Ovary (tissue), 9 donors: ENCODE measurements around the gene TAX1BP3. TPM values are rescaled to one million over a fixed set of nuclear protein-coding genes. Genes with fewer than 3 reads are reported as not detected.
A peak's percentile ranks its signal among the peaks of the same experiment; 100 is the strongest.

Experiments
- DNase-seq, 5 donors: peaks; one replicate each; pipeline ENCODE4 v3.0.0-alpha.2; 2019 to 2020
- H3K27ac ChIP-seq, 2 donors: fragments of 200-600 bp; one replicate each; pipeline versions ENCODE4 v1.5.1 to v1.8.0; 2019 to 2022
- H3K27me3 ChIP-seq: fragments of 200-600 bp; one replicate; pipeline ENCODE4 v1.8.0; 2022
- H3K36me3 ChIP-seq: fragments of 200-600 bp; sonication (generic); one replicate; pipeline ENCODE4 v1.5.1; 2019
- H3K4me1 ChIP-seq: one replicate; pipeline ENCODE4 v1.8.1; 2013; ENCODE audit warnings: mild to moderate bottlenecking, moderate library complexity; ENCODE audit not compliant: insufficient read depth
- H3K4me3 ChIP-seq: fragments of 200-600 bp; sonication (generic); one replicate; pipeline ENCODE4 v1.5.1; 2017
- H3K9me3 ChIP-seq, 2 donors: fragments of 200-600 bp in 1 of 2; sonication (generic) in 1 of 2; one replicate each; pipeline versions ENCODE4 v1.5.1 to v1.8.1; 2013 to 2019; ENCODE audit warnings: mild to moderate bottlenecking in 1 of 2, moderate library complexity in 1 of 2
- EP300 ChIP-seq: sonication (generic); formaldehyde crosslinking; IDR thresholded peaks from one replicate; pipeline ENCODE4 v1.6.1; 2017; ENCODE audit warnings: antibody characterized with exemption
- POLR2A ChIP-seq: fragments of 450-650 bp; IDR thresholded peaks from one replicate; pipeline ENCODE4 v1.6.1; 2017; ENCODE audit warnings: antibody characterized with exemption, mild to moderate bottlenecking, moderate library complexity
- WGBS, 3 donors: extraction: QIAGEN DNeasy Blood & Tissue Kit in 1 of 3; methylation state at CpG; one replicate each; pipeline versions ENCODE4 v1.1.5 to v1.1.7; 2013 to 2017; 5-methylcytosine and 5-hydroxymethylcytosine counted together
- intact Hi-C, 4 donors: fragments of 100-400 bp; cut with DNase I; formaldehyde crosslinking; loops; one replicate each; pipeline versions ENCODE4 v1.11.0 to v1.15.1; 2022 to 2023
- polyA plus RNA-seq, 2 donors: library from polyadenylated mRNA; stranded (reverse); fragments of 200-250 nt in 1 of 2; fragments of 350-450 nt in 1 of 2; fragmentation: Illumina TruSeq in 1 of 2; extraction: RNeasy Lipid Tissue Mini Kit (QIAGEN cat#74804) in 1 of 2; gene quantifications; one replicate each; pipeline ENCODE4 v1.2.3, GENCODE V29; 2013 to 2014
- total RNA-seq, 7 donors: library from RNA; depleted of rRNA in 2 of 7; stranded (reverse); fragments of >200 nt in 2 of 7; fragmentation: NEBNext Ultra II Directional in 3 of 7; extraction: Animal tissue kit (Norgen Biotek cat#: 25700) in 3 of 7; gene quantifications; one replicate each; pipeline versions ENCODE4 v1.1.0 to v1.2.4, GENCODE V29; 2016 to 2023
- TF ChIP-seq, protein P1 (sequence below), 3 donors: fragments of 450-650 bp in 2 of 3; fragments of 200-600 bp in 1 of 3; IDR thresholded peaks; one replicate each; pipeline versions ENCODE4 v1.5.1 to v1.8.0; 2016 to 2022; ENCODE audit warnings: antibody characterized with exemption in 3 of 3, mild to moderate bottlenecking in 1 of 3
- donor health status: DM: no; HTN: no; CAD: no; lungs with moderate emphysema.
- donor health status: DM: no; HTN: no; CAD: no.
- donor health status: Bipolar disorder and iron deficiency.
- donor health status: DM: yes; HTN: yes; CAD: no.
- donor health status: DM: no; HTN: no; CAD: no.
- donor health status: DM: yes; HTN: yes; CAD: no.

Gene TAX1BP3
- total and polyA plus RNA-seq, 9 donors = 48.7 to 166 (median 125) TPM

DNA sequence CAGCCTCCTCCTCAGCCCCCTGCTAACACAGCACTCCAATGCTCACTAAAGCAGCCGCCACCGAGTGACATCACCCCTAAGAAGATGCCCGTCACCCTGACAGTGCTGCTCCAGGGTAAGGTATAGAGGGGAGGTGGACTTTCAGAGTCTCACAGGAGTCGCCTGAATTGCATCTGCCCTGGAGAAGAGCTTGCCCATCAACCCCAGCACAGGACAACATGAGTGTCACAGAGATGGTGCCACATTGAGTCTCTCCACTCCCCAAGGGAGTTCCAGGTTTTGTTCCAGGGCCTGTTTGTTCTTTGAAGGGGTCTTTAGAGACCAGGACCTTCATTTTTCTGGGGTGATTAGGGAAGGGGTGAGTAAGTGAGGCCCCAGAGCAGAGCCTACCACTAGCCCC lies 29.8 kb upstream of the TAX1BP3 start:
- 78 to 92% (median 91%) methylated on average over 4 of the region's 4 CpGs for WGBS, 3 donors
- DNase-seq = no peak
- TF ChIP-seq, protein P1, sequence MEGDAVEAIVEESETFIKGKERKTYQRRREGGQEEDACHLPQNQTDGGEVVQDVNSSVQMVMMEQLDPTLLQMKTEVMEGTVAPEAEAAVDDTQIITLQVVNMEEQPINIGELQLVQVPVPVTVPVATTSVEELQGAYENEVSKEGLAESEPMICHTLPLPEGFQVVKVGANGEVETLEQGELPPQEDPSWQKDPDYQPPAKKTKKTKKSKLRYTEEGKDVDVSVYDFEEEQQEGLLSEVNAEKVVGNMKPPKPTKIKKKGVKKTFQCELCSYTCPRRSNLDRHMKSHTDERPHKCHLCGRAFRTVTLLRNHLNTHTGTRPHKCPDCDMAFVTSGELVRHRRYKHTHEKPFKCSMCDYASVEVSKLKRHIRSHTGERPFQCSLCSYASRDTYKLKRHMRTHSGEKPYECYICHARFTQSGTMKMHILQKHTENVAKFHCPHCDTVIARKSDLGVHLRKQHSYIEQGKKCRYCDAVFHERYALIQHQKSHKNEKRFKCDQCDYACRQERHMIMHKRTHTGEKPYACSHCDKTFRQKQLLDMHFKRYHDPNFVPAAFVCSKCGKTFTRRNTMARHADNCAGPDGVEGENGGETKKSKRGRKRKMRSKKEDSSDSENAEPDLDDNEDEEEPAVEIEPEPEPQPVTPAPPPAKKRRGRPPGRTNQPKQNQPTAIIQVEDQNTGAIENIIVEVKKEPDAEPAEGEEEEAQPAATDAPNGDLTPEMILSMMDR (IDR thresholded peaks at IDR 0.05) = no peak
- TF ChIP-seq POLR2A (no peak), EP300 (no peak)
- H3K4me3 ChIP-seq = no peak overlapping the region
- H3K36me3 ChIP-seq = no peaks in the 10 kb centered on the region
- H3K27ac ChIP-seq = no peak overlapping the region
- H3K9me3 ChIP-seq = peaks cover 0 to 5% of the 10 kb centered on the region in 2 donors
- intact Hi-C loops = no loop called here
- no peaks in the 10 kb centered on the region for H3K27me3 ChIP-seq
- no peaks in the 10 kb centered on the region for H3K4me1 ChIP-seq

DNA sequence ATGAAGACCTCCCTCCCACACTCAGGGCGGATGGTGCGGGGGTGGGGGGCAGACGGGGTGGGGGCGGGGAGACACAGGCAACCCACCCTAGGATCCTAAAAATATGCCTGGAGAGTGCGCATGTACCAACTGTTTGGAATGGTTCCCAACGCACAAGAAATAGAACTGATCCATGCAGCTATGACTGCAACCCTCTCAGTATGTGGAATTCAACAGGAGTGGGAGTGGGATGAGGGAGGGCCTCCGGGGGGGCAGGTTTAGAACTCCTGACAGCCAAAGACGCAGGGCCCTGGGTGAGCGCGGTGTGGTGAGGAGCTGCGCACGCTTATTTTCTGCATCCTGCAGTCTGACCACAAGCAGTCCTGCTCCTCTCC lies 28.7 kb upstream of the TAX1BP3 start:
- Histone ChIP-seq H3K27me3 (no peaks in the 10 kb centered on the region), H3K9me3 (peaks cover 0 to 5% of the 10 kb centered on the region in 2 donors), H3K36me3 (no peaks in the 10 kb centered on the region), H3K4me3 (no peak overlapping the region), H3K27ac (no peak overlapping the region), H3K4me1 (no peaks in the 10 kb centered on the region)
- WGBS, 3 donors = 31 to 44% (median 38%) methylated on average over 12 of the region's 12 CpGs
- intact Hi-C loops = no loop called here
- DNase-seq = no peak
- TF ChIP-seq, protein P1 (IDR thresholded peaks at IDR 0.05) = no peak
- TF ChIP-seq POLR2A = no peak
- TF ChIP-seq EP300 = no peak

DNA sequence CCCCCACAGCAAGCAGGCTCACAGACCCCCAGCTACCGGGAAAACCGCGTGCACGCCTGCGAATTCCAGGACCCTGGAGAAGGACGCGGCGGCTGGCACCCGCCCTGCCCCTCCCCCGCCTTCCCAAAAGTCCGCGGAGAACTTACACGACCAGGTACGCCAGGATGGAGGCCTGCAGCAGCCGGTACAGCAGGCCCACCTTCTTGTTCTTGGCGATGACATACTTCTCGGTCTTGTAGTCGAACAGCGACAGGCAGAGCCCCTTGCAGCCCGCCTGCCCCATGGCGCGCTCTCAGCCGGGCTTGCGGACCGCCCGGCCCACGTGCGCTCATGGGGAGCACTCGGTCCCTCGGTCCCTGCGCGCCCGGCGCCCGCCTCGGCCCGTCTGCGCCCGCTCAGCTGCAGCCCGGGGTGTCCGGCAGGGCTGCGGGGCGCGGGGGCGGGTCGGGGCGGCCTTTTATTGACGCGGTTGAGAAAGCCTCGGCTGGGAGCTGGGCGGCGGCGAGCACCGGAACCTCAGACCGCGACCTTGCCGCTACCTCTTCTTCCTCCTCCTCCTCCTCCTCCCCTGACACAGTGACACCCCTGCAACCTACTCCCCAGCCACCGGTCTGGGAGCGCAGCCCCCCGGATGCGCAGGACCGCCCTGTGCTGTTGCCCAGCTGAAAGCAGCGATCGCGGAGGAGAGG lies 27.5 kb upstream of the TAX1BP3 start, which contains the start of gene P2RX5:
Gene P2RX5, minus strand, starts transcription at position 433 of the 689 bp plus-strand sequence. Its CDS starts 150 bp downstream, at position 283.
- peaks cover 0 to 5% of the 10 kb centered on the region in 2 donors for H3K9me3 ChIP-seq
- WGBS, 3 donors = 0 to 1% (median 1%) methylated on average over 63 to 65 of the region's 65 CpGs
- H3K4me3 ChIP-seq = peak within 1 kb of the TSS; percentile 8
- no peaks in the 10 kb centered on the region for H3K4me1 ChIP-seq
- no peak within 1 kb of the TSS for H3K27ac ChIP-seq
- no peaks in the 10 kb centered on the region for H3K36me3 ChIP-seq
- no peaks in the 10 kb centered on the region for H3K27me3 ChIP-seq
- intact Hi-C loops = no loop called here
- TF ChIP-seq POLR2A (no peak), EP300 (no peak)
- TF ChIP-seq, protein P1 (IDR thresholded peaks at IDR 0.05) = no peak
- peak in 1 of 5 donors; percentile 31 for DNase-seq

DNA sequence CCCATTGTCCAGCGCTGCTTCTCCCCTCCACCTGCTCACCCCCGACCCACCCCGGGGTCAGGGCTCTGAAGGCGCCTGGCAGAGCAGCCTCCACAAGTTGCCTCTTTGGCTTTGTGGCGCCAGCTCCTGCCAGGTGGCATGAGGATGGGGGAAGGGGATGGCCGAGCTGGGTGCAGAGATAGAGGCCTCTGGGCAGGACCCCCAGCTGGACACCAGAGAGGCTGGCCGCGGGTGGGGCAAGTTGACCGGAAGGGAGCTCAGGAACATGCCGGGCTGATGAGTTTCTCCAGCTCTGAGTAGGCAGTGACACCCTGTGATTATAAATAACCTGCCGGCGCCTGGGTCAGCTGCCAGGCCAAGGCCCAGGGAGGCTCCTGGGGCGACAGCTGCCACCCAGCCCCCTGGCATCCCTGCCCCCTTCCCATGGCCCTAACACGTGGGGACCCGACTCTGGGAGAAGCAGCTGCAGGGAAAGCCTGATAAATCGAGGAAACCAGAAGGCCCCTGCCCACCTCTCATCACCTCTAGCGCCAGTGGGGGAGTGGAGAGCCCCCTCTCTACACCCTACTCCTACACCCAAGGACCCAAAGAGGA lies 26.8 kb upstream of the TAX1BP3 start:
- Histone ChIP-seq H3K4me3 (no peak overlapping the region), H3K27me3 (no peaks in the 10 kb centered on the region), H3K4me1 (no peaks in the 10 kb centered on the region), H3K27ac (no peak overlapping the region), H3K9me3 (peaks cover 0 to 5% of the 10 kb centered on the region in 2 donors), H3K36me3 (no peaks in the 10 kb centered on the region)
- 3 to 7% (median 3%) methylated on average over 12 to 17 of the region's 17 CpGs for WGBS, 3 donors
- no peak for DNase-seq
- intact Hi-C loops = no loop called here
- TF ChIP-seq EP300 (no peak), POLR2A (no peak)
- TF ChIP-seq, protein P1 (IDR thresholded peaks at IDR 0.05) = no peak
